ENCODE measurements around the gene NETO1.

NETO1 gene

GRCh38 chr18:72866901-72867745, 664 bp downstream of the NETO1 start:
- Mint-ChIP-seq H3K9me3 (peaks cover 9 to 10% of the 10 kb centered on the region in 2 donors), H3K27me3 (peaks cover 8 to 22% of the 10 kb centered on the region in 2 donors), H3K36me3 (ENCODE audit: insufficient read depth) (peaks cover 5% of the 10 kb centered on the region), H3K4me1 (ENCODE audit: low read depth in 2 of 2) (peaks cover 0 to 2% of the 10 kb centered on the region in 2 donors), H3K4me3 (no peak overlapping the region), H3K27ac (no peak overlapping the region)
- DNase-seq (no peak), ATAC-seq (replicated peaks) (no peak)

DNA sequence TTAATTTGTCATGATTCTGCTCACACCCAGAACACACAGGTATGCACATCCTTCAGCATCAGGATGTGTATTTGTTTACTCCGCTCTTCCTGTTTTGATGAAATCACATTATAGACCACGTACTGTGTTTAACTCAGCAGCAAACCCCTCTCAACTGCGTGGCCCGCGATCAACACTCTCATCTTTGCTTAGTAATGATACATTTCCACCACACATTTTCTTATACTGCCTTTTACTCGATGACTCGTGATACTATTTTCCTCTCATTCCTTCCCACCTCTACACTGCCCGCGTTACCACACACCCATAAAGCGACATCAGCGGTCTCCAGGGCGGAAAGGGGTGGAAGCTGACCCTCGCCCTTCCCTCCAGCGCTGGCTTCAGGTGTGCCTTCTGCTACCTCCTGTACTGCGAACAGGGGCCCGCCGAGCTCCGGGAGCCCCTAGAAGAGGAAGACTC, 1.3 kb downstream of the NETO1 start:
- DNase-seq (no peak), ATAC-seq (replicated peaks) (no peak)
- peaks cover 9 to 13% of the 10 kb centered on the region in 2 donors for H3K9me3 Mint-ChIP-seq
- peaks cover 8 to 22% of the 10 kb centered on the region in 2 donors for H3K27me3 Mint-ChIP-seq
- H3K36me3 Mint-ChIP-seq (ENCODE audit: insufficient read depth) = peaks cover 5% of the 10 kb centered on the region
- no peak overlapping the region for H3K4me3 Mint-ChIP-seq
- peaks cover 0 to 2% of the 10 kb centered on the region in 2 donors for H3K4me1 Mint-ChIP-seq (ENCODE audit: low read depth in 2 of 2)
- H3K27ac Mint-ChIP-seq = no peak overlapping the region

GRCh38 chr18:72863754-72864153, 4.0 kb downstream of the NETO1 start:
- Mint-ChIP-seq H3K36me3 (ENCODE audit: insufficient read depth) (peaks cover 5% of the 10 kb centered on the region), H3K4me1 (ENCODE audit: low read depth in 2 of 2) (peaks cover 0 to 2% of the 10 kb centered on the region in 2 donors), H3K27ac (no peak overlapping the region), H3K27me3 (peaks cover 8 to 11% of the 10 kb centered on the region in 2 donors), H3K4me3 (no peak overlapping the region), H3K9me3 (peaks cover 0 to 8% of the 10 kb centered on the region in 2 donors)
- DNase-seq = no peak
- ATAC-seq (replicated peaks) = no peak

GRCh38 chr18:72859088-72859487, 8.7 kb downstream of the NETO1 start:
- Mint-ChIP-seq H3K36me3 (ENCODE audit: insufficient read depth) (peaks cover 5% of the 10 kb centered on the region), H3K27ac (no peak overlapping the region), H3K4me3 (no peak overlapping the region), H3K9me3 (peaks cover 7 to 10% of the 10 kb centered on the region in 2 donors), H3K27me3 (no peaks in the 10 kb centered on the region), H3K4me1 (ENCODE audit: low read depth in 2 of 2) (no peaks in the 10 kb centered on the region)
- ATAC-seq (replicated peaks) = no peak
- no peak for DNase-seq

DNA sequence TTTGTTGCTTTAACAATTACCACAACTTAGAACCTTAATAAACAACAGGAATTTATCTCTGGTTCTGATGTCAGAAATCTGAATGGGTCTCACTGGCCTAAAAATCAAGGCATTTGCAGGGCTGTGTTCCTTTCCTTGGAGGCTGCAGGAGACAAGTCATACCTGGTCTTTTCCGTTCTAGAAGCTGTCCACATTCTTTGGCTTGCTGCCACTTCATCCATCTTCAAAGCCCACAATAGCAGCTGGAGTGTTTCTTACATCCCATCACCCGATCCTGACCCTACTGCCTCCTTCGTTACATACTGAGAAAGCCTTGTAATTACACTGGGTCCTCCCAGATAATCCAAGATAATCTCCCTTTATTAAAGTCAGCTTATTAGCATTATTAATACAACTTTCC, 18.1 kb downstream of the NETO1 start:
- Mint-ChIP-seq H3K4me3 (no peak overlapping the region), H3K36me3 (ENCODE audit: insufficient read depth) (no peaks in the 10 kb centered on the region), H3K9me3 (peaks cover 14 to 16% of the 10 kb centered on the region in 2 donors), H3K4me1 (ENCODE audit: low read depth in 2 of 2) (no peaks in the 10 kb centered on the region), H3K27ac (no peak overlapping the region), H3K27me3 (no peaks in the 10 kb centered on the region)
- DNase-seq = no peak
- ATAC-seq (replicated peaks) = no peak

- no peak overlapping the region for H3K27ac Mint-ChIP-seq
- ATAC-seq (replicated peaks) = no peak
Measured at GRCh38 chr18:72848503-72849237, 19.1 kb downstream of the NETO1 start.

GRCh38 chr18:72847771-72848170, 20.0 kb downstream of the NETO1 start:
- no peak overlapping the region for H3K27ac Mint-ChIP-seq
- H3K4me1 Mint-ChIP-seq (ENCODE audit: low read depth in 2 of 2) = no peaks in the 10 kb centered on the region
- DNase-seq (no peak), ATAC-seq (replicated peaks) (no peak)
- H3K27me3 Mint-ChIP-seq = no peaks in the 10 kb centered on the region
- peaks cover 16 to 23% of the 10 kb centered on the region in 2 donors for H3K9me3 Mint-ChIP-seq
- no peak overlapping the region for H3K4me3 Mint-ChIP-seq
- no peaks in the 10 kb centered on the region for H3K36me3 Mint-ChIP-seq (ENCODE audit: insufficient read depth)

More at GRCh38 chr18:72848503-72849237, 19.1 kb downstream of the NETO1 start:
- no peak for DNase-seq
- Mint-ChIP-seq H3K27me3 (no peaks in the 10 kb centered on the region), H3K4me3 (no peak overlapping the region), H3K9me3 (peaks cover 16 to 23% of the 10 kb centered on the region in 2 donors), H3K36me3 (ENCODE audit: insufficient read depth) (no peaks in the 10 kb centered on the region), H3K4me1 (ENCODE audit: low read depth in 2 of 2) (no peaks in the 10 kb centered on the region)

GRCh38 chr18:72846736-72847533, 20.9 kb downstream of the NETO1 start:
- peaks cover 16 to 23% of the 10 kb centered on the region in 2 donors for H3K9me3 Mint-ChIP-seq
- DNase-seq (no peak), ATAC-seq (replicated peaks) (no peak)
- no peaks in the 10 kb centered on the region for H3K27me3 Mint-ChIP-seq
- no peak overlapping the region for H3K27ac Mint-ChIP-seq
- H3K4me1 Mint-ChIP-seq (ENCODE audit: low read depth in 2 of 2) = no peaks in the 10 kb centered on the region
- no peaks in the 10 kb centered on the region for H3K36me3 Mint-ChIP-seq (ENCODE audit: insufficient read depth)
- no peak overlapping the region for H3K4me3 Mint-ChIP-seq

GRCh38 chr18:72843743-72844142, 24.0 kb downstream of the NETO1 start:
- ATAC-seq (replicated peaks) (no peak), DNase-seq (no peak)
- H3K27ac Mint-ChIP-seq = no peak overlapping the region
- H3K9me3 Mint-ChIP-seq = peaks cover 7 to 16% of the 10 kb centered on the region in 2 donors
- no peaks in the 10 kb centered on the region for H3K4me1 Mint-ChIP-seq (ENCODE audit: low read depth in 2 of 2)
- H3K36me3 Mint-ChIP-seq (ENCODE audit: insufficient read depth) = no peaks in the 10 kb centered on the region
- no peak overlapping the region for H3K4me3 Mint-ChIP-seq
- no peaks in the 10 kb centered on the region for H3K27me3 Mint-ChIP-seq

DNA sequence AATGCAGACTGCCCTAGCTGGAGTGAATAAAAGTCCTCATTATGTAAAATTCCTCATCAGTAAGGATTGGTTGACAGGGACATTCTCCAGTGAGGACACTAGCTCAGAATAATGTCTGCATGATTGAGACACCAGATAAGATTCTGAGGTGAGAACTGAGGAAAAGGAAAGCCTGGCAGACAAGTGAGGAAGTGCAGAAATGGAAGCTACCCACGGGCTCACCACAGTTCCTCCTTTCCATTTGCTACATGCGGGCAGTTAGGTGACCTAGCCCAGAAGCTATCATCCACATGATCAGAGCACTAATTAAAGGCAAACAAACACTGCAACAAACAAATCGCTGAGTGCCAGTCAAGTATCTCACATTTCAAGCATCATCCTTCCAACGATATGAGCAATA, 27.7 kb downstream of the NETO1 start:
- no peak for ATAC-seq (replicated peaks)
- Mint-ChIP-seq H3K27me3 (no peaks in the 10 kb centered on the region), H3K27ac (no peak overlapping the region), H3K9me3 (peaks cover 4 to 26% of the 10 kb centered on the region in 2 donors), H3K4me1 (ENCODE audit: low read depth in 2 of 2) (no peaks in the 10 kb centered on the region), H3K4me3 (no peak overlapping the region), H3K36me3 (ENCODE audit: insufficient read depth) (no peaks in the 10 kb centered on the region)
- DNase-seq = no peak

DNA sequence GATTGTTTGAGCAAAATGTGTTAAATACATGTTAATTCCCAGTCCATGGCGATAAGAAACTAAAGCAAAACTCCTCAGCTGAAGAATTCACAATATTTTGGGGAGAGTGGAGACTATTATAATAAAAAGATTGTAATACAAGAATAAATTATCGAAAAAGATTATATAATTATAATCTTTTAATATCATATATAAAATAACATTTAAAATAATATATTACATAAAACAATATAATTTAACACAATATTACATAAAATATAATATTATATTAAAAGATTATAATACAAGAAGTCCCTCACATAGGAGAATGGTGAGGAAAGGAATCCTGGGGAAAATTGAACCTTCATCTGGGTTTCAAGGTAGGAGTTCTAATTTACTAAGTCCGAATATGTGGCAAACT, 33.1 kb downstream of the NETO1 start:
- no peak for ATAC-seq (replicated peaks)

DNA sequence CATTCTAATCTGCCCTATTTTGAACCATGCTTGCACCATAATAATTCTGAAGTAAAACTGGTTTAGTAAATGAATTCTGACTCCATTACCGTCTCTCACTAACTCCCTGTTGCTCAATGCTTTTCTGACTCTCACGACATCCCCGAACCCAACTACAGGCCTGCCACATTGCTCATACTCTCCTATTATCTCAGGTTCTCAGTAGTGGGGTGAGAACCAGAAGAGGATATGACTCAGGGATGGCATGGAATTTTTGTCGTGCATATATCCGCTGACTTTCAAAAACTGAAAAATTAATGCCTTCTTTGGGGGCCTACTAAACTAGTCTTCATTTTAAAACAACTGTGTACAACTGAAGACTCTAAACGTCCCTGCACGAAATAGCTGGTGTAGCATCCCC, 34.3 kb downstream of the NETO1 start:
- no peaks in the 10 kb centered on the region for H3K27me3 Mint-ChIP-seq
- DNase-seq = no peak
- no peak overlapping the region for H3K27ac Mint-ChIP-seq
- peaks cover 15 to 37% of the 10 kb centered on the region in 2 donors for H3K9me3 Mint-ChIP-seq
- H3K4me1 Mint-ChIP-seq (ENCODE audit: low read depth in 2 of 2) = no peaks in the 10 kb centered on the region
- no peak overlapping the region for H3K4me3 Mint-ChIP-seq
- no peaks in the 10 kb centered on the region for H3K36me3 Mint-ChIP-seq (ENCODE audit: insufficient read depth)
- ATAC-seq (replicated peaks) = no peak

More for the DNA sequence above, 33.1 kb downstream of the NETO1 start:
- no peak overlapping the region for H3K4me3 Mint-ChIP-seq
- H3K27me3 Mint-ChIP-seq = no peaks in the 10 kb centered on the region
- H3K9me3 Mint-ChIP-seq = peaks cover 15 to 37% of the 10 kb centered on the region in 2 donors
- no peaks in the 10 kb centered on the region for H3K36me3 Mint-ChIP-seq (ENCODE audit: insufficient read depth)
- no peak for DNase-seq
- H3K4me1 Mint-ChIP-seq (ENCODE audit: low read depth in 2 of 2) = no peaks in the 10 kb centered on the region
- H3K27ac Mint-ChIP-seq = no peak overlapping the region

- DNase-seq = no peak
- H3K4me1 Mint-ChIP-seq (ENCODE audit: low read depth in 2 of 2) = no peaks in the 10 kb centered on the region
- H3K27me3 Mint-ChIP-seq = no peaks in the 10 kb centered on the region
- no peaks in the 10 kb centered on the region for H3K36me3 Mint-ChIP-seq (ENCODE audit: insufficient read depth)
- H3K4me3 Mint-ChIP-seq = no peak overlapping the region
- peaks cover 11 to 20% of the 10 kb centered on the region in 2 donors for H3K9me3 Mint-ChIP-seq
- H3K27ac Mint-ChIP-seq = no peak overlapping the region
- ATAC-seq (replicated peaks) = no peak
Measured at GRCh38 chr18:72830109-72830508, 37.7 kb downstream of the NETO1 start.

Measured in effector memory CD8-positive, alpha-beta T cell (primary cell).